HL-60/S4 treated with retinoic acid at 250 ng/mL for 4 days and 3 days (cell line): ENCODE data around the gene SHOC2.

ENCODE experiments used
- in situ Hi-C: fragments of 300-500 bp; cut with MboI; formaldehyde crosslinking; loops from 2 replicates; pipeline ENCODE4 v1.7.0; 2022; ENCODE audit warnings: low sequenced_read_pairs

SHOC2 gene

GRCh38 chr10:110977662-110978061 lies 58.3 kb downstream of the SHOC2 start:
- in situ Hi-C loops = no loop called here

DNA sequence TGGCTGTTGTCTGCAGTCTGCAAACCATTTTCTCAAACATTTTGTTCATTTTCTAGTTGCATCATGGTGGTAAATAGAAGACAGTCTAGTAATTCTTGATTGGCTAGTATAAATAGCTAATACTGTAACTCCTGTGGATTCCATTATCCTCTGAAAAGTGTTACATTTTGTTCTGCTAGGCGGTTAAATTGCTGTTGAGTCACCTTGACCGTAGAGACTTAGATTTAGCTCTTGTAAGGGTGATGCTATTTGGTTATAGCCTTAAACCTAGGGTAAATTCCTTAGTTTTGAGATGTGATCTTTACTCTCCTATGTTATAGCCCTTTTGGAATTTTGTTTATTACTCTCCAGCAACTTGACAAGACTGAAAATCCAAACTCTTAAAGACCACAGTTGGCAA lies 58.8 kb downstream of the SHOC2 start:
- in situ Hi-C loops = no loop called here

GRCh38 chr10:110979611-110980010 lies 60.2 kb downstream of the SHOC2 start:
- in situ Hi-C loops = no loop called here

GRCh38 chr10:110980807-110981206 lies 61.4 kb downstream of the SHOC2 start:
- in situ Hi-C loops = no loop called here

DNA sequence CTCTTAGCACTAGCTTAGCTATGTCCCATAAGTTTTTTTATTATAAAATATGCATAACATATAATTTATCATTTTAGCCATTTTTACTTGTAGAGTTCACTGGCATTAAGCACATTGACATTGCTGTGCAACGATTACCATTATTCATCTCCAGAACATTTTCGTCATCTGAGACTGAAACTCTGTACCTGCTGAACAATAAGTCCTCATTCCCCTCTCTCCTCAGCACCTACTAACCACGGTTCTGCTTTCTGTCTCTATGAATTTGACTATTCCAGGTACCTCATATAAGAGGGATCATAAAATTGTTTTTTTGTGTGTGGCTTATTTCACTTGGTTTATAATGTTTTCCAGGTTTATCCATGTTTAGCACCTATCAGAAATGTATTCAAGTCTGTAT lies 64.1 kb downstream of the SHOC2 start:
- in situ Hi-C loops = no loop called here

DNA sequence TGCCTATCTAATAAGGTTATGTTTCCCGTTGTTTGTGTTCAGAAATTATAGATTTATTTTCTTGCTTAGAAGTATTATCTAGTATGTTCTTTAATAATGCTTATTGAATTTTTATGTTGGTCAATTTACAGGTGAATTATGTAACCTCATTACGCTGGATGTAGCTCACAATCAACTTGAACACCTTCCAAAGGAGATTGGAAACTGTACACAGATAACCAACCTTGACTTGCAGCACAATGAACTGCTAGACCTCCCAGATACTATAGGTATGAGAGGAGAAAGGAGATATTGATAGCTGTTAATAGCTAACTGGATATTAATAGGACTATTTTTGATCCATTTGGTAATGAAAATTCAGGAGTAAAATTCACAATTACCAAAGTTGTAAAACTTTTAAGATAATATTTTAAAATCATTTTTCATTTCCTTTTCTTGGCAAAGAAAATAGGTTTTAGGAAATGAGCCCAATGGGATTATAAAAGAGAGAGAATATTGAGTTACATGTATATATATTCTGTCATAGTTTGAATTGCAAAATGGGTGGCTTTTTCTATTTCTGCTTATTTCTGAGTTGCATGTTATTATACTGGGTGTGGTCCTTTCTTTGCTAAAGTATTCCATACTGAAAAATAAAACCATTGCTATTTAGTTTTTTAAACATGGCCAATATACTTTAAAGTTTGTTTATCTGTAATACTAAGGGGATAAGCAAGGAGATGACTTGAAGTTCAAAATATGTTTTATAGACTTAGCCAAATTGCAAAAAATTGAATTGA lies 66.3 kb downstream of the SHOC2 start:
- in situ Hi-C loops = no loop called here

- in situ Hi-C loops = no loop called here
These were observed 69.6 kb downstream of the SHOC2 start for GRCh38 chr10:110989016-110989415.

DNA sequence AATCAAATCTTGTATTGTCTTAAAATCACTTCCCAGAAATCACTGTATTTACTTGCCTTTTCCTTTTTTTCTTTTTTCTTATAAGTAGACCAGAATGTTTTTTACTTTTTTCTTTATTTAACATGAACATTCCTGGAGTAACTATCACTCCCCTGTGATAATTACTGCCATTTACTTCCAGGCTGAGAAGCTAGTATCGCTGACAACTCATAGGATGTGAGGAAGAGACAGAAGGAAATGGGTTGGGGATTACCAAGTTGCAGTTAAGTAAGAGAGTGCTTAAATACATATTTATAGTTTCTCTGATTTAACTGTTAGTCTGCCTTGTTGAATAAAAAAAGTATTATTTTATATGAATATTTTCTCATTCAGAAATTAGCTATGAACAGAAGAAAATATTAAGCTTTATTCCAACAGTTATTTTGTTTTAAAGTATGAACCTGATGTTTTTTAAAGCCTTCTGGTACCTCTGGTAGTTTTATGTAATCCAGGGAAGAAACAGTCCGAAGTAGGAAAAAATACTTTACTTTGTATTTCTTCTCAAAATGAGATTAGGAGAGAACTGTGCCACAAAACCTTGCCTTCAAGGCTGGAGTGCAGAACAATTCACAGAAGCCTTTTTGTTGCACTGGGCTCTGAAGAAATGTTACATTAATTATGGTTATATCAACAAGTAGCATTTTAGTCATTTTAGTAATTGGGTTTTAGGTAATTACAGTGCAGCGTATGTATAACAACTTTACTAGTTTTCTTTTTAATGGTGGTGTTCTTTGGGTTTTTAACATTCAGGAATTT lies 72.8 kb downstream of the SHOC2 start:
- in situ Hi-C loops = no loop called here

DNA sequence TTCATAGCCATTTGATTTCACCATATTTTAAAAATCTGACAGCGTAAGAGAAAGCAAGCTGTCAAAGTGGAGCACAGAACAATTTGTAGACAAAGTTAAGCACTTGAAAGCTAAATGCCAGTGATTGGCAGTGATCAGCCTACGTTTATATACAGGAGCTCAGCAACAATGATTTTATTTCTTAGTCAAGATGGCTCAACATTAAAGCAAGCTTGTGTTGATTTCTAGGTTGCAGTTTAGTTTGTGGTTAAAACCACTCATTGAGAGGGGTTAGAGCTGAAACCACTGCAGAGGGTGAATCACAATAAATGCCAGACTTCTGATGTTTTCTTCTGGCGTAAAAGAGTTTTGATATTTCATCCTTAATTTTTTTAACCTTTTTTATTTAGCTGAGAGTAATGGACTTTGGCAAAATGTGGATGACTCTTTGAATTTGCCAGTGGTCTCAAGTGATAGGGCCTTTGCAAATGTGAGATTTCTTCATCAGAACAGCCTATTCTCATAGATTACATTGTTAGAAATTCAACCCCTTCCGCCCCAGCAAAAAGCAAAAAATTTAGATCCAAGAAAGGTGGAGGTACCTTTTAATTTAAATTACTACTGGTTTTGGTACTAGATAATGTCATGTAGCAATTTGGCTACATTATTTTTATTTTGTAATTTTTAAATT lies 73.8 kb downstream of the SHOC2 start:
- in situ Hi-C loops = no loop called here

GRCh38 chr10:110994406-110995086 lies 75.1 kb downstream of the SHOC2 start:
- in situ Hi-C loops = no loop called here

DNA sequence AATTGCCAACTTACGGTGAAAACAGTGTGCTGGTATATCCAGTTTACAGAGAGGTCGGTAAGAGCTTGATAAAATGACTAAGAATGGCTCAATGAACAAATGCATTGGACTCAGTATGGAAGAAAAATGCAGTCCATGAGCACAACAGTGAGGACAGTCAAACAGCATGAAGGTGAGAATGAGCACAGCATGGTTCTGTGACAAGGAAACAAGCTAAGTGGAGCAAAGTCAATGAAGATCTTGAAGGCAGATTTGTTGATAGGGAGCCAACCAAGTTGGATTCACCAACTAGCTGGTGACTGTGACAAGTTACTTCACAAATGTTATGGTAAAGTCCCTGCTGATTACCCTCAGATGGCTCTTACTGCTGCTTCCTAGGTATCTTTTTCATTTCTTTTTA lies 75.9 kb downstream of the SHOC2 start:
- in situ Hi-C loops = no loop called here

DNA sequence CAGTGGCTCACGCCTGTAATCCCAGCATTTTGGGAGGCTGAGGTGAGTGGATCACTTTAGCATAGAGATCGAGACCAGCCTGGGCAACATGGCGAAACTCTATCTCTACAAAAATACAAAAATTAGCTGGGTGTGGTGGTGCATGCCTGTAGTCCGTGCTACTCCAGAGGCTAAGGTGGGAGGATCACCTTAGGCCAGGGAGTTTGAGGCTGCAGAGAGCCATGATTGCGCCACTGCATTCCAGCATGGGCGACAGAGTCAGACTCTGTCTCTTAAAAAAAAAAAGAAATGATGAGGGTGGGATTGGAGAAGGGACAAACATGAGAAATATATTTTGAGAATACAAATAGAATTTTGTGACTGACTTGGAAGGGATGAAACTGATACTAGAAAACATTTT lies 76.9 kb downstream of the SHOC2 start:
- in situ Hi-C loops = no loop called here

GRCh38 chr10:111004016-111004415 lies 84.6 kb downstream of the SHOC2 start:
- in situ Hi-C loops = no loop called here

- in situ Hi-C loops = no loop called here
These were observed 88.1 kb downstream of the SHOC2 start for GRCh38 chr10:111007486-111007885.

DNA sequence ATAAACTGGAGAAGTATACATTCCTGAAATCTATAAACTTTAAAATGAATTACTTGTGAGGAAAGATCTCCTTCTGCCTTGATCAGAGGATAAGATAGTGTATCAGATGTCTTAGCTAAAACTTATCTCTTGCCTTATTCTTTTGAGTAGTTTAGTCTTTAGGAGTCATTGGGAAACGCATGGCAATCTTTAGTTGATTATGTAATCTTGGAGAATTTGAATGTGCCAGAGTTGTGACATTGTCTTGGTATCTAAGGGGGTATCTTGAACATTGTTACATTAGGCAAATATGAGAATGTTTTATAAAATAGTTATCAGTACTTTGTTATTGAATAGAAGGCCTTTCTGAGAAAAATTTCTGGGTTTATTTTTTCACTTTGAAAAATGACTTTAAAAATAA lies 95.8 kb downstream of the SHOC2 start:
- in situ Hi-C loops = no loop called here

DNA sequence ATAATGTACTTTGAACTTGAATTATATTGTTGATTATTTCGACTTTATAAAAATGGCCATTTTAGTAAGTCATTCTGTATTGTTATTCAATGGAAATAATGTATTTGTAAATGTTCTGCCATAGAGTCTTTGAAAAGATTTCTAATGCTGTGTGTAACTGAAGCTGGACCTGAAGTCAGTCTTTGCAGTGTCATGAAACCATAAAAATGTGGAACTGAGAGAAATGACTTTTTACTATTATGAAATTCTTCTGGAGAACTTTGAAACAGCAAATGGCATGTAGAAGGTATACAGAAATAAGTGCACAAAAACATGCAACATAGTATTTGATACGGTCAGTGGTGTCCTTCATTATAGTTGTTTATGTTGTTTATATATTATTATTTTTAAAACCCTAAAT lies 97.7 kb downstream of the SHOC2 start:
- in situ Hi-C loops = no loop called here

- in situ Hi-C loops = no loop called here
These were observed 98.6 kb downstream of the SHOC2 start for GRCh38 chr10:111018021-111018420.

GRCh38 chr10:111023060-111023459 lies 103.7 kb downstream of the SHOC2 start:
- in situ Hi-C loops = no loop called here

DNA sequence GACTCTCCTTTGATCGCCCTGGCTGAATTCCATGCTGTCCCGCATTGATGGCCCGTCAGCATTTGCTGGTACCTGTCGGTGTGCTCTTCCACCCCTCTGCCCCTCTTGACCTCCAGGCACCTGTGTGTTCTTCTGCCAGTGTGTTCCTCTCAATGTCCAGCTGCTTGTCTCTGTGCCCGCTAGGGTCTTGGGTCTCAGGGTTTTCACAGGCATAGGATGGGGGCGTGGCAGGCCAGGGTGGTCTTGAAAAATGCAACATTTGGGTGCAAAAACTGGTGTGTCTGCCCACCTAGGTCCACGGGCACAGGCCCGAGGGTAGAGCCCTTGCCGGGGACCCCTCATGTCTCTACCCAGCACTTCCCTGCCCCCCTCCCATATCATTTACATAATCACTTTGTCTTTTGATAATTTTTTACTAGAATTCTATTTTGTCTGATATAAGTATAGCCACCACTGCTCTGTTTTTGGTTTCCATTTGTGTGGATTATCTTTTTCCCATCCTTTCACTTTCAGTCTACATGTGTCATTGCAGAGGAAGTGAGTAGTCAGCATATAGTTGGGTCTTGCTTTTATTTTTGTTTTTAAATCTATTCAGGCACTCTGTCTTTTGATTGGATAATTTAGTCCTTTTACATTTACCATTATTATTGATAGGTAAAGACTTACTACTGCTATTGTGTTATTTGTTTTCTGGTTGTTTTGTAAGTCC lies 110.8 kb downstream of the SHOC2 start:
- in situ Hi-C loops = no loop called here

DNA sequence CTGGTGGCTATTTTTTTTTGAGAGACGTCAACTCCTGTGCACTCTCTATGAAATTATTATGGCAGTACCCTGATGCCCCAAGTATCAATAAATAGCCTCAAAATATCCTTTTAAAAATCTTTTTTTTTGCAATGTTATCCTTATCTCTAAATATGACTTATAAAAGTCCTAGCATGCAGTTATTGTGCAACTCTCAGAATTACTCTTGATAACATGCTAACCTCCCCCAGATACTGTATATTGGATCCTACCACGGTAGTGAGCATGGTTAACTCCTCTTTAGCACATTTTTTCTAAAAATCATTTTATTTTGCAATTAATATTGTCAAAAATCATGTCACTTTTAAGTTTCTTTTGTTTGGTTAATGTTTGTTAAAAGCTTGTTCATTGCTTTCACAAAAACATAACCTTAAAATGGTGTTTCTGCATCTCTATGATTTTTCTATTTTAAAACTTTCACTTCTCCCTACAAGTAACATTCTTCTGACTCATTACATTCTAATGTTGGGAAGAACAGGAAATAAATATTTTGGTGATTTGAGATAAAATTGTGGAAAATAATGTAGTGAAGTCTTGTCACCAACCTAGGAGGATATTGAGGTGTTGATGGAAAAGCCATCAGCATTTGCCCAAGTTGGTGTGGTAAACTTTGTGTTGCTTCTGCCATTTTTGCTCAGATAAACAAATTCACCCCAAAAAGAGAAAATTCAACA lies 115.3 kb downstream of the SHOC2 start:
- in situ Hi-C loops = no loop called here
